Colon (tissue), 2 donors: Measurements from ENCODE around the gene PDCD11.
"Not testable (repeated sequence)": the region's sequence is repeated elsewhere in the genome, so short reads cannot be mapped to it uniquely, and the experiment has no call there.

ENCODE experiments used
- FAIRE-seq: peaks from 2 replicates; lab custom pipeline; 2012; peaks lifted over from hg19 to GRCh38; lab: Jason Lieb, UNC
- donor health status: control.
- donor health status: control.

Gene PDCD11

DNA sequence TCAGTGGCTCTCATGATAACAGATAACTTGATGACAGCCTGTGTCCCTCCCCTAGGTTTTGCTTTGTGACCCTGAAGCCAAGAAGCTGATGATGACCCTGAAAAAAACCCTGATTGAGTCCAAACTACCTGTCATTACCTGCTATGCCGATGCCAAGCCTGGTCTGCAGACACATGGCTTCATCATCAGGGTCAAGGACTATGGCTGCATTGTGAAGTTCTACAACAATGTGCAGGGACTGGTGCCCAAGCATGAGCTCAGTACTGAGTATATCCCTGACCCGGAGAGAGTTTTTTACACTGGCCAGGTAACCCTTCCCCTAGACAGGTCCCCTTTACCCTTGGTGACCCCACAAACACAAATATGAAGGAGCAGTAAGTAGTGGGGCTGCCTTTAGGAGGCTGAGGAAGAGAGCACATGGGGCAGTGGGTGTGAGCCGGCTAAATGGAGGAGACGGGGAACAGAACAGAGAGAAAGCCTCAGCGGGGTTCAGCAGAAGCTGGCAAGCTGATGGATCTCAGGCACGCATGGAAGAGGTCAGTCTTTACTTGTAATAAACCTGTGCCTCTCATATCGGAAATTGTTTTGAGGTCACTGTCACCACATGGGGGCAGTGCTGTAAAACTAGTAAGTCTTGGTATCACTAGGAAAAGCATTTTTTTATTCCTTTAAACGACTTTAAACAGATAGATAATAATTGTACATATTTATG lies 20.2 kb downstream of the PDCD11 start:
- FAIRE-seq = no peak

DNA sequence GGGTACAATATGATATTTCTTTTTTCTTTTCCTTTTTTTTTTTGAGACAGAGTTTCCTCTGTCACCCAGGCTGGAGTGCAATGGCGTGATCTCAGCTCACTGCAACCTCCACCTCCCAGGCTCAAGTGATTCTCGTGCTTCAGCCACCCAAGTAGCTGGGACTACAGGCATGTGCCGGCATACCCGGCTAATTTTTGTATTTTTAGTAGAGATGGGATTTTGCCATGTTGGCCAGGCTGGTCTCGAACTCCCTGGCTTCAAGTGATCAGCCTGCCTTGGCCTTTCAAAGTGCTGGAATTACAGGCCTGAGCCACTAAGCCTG lies 20.7 kb downstream of the PDCD11 start:
- not testable (repeated sequence) for FAIRE-seq

DNA sequence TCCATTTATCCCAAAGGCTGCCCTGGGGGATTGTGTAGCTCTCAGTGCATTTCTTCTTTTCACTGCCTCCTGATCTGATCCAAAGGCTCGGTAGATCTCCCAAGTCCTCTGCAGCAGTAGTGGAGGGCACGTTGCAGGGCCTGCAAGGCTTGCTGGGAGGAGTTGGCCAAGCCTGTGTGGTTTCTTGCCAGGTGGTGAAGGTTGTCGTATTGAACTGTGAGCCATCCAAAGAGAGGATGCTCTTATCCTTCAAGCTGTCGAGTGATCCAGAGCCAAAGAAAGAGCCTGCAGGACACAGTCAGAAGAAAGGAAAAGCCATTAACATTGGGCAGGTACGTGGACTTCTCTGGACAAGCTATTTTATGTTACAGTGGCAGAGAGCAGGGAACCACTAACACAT lies 21.2 kb downstream of the PDCD11 start:
- FAIRE-seq = no peak

DNA sequence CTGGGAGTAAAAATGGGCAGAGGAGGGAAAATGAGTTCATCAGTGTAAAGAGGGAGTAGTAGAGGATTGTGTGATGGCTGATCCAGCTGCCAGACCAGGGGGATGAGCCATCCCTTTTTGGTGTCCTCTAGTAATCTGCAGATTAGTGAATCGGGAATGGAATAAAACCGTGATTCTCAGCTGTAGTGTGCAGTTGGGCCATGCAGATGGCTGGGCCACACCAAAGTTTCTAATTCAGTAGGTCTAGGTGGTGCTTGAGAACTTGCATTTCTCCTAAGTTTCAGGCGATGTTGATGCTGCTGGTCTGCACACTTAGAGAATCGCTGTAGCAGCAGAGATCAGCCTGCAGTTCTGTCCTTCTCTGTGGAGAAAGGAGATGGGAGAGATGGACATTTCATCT lies 22.7 kb downstream of the PDCD11 start:
- FAIRE-seq = no peak

DNA sequence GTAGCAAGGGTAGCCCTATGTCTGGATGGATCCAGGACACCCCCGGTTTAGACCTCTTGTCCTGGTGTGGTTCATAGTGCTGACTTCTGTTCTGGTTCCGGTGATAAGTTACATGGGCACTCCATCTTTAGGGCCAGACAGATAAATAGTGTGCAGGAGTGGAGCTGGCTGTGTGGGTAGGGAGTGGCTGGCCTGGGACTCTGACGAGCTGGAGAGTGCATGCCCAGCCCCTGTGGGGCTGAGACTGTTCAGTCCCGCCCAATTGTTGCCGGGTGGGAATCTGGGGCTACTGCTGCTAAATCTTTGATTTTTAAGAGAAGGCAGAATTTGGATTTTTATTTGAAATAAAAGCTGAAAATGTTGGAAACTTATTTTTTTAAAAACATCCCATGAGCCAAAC lies 27.3 kb downstream of the PDCD11 start:
- no peak for FAIRE-seq

DNA sequence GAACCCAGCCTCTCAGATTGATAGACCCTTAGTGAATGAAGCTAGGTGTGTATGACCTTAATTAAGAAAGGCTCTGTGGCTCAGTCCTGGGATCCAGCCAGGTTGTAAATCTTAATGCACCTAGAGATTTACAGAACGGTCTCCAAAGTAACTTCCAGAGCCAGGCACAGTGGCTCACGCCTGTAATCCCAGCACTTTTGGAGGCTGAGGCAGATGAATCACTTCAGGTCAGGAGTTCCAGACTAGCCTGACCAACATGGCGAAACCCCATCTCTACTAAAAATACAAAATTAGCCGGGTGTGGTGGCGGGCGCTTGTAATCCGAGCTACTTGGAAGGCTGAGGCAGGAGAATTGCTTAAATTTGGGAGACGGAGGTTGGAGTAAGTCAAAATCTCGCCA lies 31.4 kb downstream of the PDCD11 start:
- no peak for FAIRE-seq

DNA sequence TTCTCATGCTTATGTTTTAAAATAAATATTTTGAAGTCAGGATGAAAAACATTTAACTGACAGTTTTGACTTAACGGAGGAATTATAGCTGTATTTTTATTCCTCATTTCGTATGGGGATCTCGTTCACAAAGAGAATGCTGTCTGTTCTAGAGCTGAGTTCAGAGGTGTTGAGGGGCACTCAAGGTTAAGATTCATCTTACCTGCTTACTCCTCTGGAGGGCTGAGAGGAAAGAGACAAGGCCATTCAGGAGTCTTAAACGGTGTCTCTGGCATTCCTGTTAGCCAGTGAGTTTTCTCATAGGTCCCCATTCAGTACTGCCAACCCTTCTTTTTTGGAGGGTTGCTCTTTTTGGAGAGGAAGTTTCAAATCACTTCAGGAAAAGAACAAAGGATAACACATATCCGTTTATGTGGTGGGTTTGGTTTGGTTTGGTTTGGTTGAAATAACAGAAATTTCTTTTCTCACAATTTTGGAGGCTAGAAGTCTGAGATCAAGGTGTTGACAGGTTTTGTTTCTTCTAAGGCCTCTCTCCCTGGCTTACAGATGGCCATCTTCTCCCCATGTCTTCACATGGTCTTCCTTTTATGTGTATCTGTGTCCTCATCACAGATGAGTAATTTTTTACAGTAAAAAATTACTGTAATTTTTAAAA lies 32.7 kb downstream of the PDCD11 start:
- FAIRE-seq = no peak

DNA sequence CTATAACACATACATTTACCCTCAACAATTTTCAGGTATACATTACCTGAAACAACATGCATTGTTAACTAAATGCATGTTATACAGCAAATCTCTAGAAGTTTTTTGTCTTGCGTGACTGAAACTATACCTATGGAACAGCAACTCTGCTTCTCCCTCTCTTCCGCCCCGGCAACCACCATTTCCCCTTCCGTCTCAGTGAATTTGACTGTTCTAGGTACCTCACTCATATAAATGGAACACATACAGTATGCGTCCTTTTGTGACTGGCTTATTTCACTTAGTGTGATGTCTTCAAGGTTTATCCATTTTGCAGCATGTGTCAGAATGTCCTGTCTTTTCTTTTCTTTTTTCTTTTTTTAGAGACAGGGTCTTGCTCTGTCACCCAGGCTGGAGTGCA lies 33.2 kb downstream of the PDCD11 start:
- FAIRE-seq = no peak

DNA sequence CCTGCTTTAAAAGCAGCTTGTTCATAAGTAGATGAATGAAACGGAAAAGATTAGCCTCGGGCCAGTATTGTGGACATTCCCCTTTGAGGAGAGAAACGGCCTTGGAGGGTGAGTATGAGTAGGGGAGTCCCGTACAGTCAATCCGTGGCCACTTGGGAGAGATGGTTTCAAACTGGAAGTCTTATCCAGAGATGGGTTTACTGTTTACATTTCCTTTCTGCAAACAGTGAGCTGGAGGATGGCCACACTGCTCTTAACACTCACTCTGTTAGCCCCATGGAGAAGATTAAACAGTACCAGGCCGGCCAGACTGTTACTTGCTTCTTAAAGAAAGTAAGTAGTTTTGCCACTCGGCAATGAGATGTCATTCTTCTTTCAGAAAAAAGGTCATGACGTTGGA lies 35.5 kb downstream of the PDCD11 start:
- no peak for FAIRE-seq

DNA sequence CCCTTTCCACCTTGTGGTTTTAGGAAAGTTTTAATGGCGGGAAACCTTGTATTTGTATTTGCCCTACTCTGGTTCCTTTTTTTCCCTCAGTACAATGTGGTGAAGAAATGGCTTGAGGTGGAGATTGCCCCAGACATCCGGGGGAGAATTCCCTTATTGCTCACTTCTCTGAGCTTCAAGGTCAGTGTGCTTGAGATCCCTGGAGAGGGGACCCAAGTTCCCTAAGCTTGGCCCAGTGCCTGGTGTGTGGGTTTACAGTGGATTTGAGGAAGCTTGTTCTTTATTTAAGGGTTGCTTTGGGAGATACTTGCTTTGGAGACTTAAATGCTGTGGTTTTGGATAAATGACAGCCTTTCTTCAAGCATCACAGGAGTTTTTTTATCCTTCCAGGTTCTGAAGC lies 37.4 kb downstream of the PDCD11 start:
- no peak for FAIRE-seq

DNA sequence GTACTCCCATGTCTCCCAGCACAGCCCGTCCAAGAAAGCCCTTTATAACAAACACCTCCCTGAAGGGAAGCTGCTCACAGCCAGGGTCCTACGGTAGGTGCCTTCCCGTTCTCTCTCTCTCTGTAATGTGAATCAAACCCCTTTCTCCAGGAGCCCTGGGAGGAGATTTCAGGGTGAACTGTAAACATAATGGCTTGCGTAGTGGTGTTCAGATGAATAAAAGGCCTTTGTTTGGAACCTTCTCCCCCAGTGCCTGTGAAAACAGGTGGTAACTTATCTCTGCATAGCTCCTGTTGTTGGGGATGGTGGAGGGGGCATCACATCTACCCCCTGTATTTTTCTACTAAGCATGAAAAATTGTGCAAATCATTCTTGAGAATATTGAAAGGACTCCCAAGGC lies 43.4 kb downstream of the PDCD11 start:
- no peak for FAIRE-seq

DNA sequence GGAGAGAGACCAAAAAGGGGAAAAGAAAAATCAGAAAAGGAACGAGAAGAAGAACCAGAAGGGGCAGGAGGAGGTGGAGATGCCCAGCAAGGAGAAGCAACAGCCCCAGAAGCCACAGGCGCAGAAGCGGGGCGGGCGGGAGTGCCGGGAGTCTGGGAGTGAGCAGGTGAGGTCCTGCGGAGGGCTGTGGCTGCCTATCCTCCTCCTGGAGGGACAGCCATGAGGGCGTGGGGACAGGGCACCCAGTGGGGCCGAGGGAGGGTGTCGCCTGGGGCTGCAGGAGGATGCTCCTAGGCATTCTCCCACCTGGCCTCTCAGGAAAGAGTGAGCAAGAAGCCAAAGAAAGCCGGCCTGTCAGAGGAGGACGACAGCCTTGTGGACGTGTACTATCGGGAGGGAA lies 44.0 kb downstream of the PDCD11 start:
- FAIRE-seq = no peak

DNA sequence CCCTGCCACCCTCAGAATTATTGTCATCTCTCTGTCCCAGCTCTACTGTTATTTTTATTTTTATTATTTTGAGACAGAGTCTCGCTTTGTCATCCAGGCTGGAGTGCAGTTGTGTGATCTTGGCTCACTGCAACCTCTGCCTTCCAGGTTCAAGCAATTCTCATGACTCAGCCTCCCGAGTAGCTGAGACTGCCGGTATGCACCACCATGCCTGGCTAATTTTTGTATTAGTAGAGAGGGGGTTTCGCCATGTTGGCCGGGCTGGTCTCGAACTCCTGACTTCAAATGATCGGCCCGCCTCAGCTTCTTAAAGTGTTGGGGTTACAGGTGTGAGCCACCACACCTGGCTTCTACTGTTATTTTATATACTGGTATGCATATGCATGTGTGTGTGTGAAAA lies 44.8 kb downstream of the PDCD11 start:
- no peak for FAIRE-seq

DNA sequence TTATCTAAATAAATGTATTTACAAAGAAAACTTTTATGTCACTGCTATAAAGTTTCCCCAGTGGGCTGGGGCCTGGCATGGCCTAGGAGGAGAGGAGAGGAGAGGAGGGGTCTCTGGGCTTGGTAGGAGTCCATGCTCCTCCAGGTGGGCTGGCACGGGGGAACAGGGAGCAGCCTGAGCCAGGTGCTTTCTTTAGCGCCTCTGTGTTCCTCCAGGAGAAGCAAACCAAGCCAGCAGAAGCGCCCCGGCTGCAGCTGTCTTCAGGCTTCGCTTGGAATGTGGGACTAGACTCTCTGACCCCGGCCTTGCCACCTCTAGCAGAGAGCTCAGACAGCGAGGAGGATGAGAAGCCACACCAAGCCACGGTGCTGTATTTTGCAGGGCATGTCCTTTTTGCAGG lies 45.2 kb downstream of the PDCD11 start:
- FAIRE-seq = no peak

DNA sequence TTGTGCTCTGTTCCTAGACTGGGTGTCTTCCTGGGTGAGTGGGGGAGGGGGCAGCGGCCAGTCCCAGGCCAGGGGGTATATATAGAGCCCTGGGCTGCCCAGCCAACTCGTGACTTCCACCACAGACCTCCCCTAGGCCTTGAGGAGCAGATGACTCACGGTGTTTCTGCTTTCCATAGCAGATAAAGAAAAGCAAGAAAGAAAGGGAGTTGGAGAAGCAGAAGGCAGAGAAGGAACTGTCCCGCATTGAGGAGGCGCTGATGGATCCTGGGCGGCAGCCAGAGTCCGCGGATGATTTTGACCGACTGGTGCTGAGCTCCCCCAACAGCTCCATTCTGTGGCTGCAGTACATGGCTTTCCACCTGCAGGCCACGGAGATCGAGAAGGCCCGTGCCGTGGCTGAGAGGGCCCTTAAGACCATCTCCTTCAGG lies 45.6 kb downstream of the PDCD11 start:
- FAIRE-seq = no peak

DNA sequence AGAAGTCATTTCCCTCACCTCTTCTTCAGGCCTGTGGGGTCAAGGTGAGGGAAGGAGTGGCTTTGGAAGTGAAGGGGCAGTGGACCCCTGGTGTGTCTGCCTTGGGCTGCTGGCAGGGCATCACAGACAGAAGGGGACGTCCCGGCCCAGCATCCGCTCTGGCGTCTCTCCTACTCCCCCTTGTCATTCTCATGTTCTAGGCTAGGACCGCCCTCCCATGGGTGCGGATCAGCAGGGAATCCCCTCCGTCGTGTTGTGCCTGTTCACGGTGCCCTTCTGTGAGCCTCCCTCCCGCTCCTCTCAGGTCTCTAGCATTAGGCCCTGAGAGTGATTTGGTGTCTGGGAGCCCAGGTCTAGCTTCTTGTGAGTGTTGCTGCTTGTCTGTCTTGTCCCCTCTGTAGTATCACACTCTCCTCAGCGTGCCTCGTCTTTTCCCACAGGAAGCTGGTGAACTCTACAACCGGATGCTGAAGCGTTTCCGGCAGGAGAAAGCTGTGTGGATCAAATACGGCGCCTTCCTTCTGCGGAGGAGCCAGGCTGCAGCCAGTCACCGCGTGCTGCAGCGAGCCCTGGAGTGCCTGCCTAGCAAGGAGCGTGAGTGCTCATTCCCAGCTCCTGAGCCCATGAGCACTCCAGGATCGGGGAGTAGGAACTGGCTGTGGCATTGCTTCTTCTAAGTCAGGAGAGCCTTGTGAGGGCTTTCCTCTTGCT lies 47.2 kb downstream of the PDCD11 start:
- no peak for FAIRE-seq

DNA sequence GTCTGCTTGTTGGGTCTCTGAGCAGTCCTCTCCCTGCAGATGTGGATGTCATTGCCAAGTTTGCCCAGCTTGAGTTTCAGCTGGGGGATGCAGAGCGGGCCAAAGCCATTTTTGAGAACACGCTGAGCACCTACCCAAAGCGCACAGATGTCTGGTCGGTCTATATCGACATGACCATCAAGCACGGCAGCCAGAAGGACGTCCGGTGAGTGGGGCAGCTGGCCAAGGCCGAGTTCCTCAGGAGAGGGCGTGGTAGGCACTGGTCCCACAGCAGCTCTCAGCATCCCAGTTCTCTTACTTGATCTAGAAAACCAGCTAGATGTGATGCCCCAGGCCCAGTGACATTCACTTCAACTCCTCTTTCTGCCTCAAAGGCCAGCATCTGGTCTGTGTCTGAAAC lies 48.1 kb downstream of the PDCD11 start:
- no peak for FAIRE-seq

DNA sequence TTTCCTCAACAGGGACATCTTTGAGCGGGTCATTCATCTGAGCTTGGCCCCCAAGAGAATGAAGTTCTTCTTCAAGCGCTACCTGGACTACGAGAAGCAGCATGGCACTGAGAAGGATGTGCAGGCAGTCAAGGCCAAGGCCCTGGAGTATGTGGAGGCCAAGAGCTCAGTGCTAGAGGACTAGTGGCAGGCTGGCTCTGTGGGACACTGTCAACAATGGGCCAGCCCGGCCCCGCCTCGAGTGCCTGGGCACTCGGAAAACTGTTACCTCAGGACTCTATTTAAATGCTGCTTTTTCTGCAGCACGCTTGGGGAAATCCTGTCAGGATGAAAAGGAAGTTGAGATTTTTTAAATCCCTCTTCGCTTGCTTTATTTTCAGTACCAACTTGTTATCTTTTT lies 48.9 kb downstream of the PDCD11 start:
- no peak for FAIRE-seq

DNA sequence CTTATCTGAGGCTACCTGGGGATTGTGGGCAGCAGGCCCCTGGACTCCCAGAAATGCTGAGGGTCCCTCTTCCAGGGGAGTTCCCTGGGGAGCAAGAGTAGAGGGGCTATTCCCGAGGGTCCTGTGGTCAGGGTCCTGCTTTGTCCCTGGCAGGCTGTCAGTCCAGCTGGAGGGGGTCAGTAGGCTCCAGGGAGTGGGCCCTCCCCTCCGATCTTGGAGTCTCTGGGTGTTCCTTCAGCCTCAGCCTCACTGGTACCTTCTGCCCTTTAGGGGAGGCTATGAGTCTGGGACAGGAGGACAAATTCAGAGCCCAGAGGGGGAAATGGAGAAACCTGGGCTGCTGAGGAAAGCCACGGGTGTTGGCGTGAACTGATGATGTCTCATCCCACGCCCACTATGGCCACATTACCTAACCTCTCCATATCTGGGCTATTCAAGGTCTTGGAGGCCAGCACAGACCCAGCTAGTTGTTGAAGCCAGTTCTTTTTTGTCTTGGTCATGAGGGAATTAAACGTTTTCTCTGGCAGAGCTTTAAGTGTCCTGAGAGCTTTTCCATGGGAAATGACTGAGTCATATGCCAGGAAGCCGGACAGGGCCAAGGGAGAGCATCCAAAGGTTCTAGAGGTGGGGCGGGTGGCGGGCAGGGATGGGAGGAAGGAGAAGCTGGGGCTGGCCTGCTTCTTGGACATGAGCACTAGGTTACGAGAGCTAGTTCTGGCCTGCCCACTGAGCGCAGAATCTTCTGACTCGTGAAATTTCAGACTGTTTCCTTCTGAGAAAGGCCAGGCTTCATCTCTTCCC lies 49.5 kb downstream of the PDCD11 start:
- FAIRE-seq = no peak

DNA sequence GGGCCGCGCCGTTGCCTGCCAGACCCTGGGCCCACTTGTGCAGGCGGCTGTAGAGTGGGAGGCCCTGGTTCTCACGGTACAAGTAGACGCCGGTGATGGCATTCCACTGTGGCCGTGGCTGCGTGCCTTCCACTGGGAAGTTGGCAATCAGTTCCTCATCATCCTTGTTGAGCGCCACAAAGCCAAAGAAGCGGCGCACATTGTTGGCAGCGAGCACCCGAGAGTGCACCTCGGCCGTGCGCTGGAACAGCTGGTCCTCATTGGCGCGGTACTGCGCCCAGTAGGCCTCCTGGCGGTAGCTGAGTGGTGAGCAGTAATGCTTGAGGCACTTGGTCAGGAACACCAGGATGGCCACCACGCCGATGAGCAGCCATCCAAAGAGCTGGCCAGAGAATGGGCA lies 50.8 kb downstream of the PDCD11 start:
- FAIRE-seq = no peak

DNA sequence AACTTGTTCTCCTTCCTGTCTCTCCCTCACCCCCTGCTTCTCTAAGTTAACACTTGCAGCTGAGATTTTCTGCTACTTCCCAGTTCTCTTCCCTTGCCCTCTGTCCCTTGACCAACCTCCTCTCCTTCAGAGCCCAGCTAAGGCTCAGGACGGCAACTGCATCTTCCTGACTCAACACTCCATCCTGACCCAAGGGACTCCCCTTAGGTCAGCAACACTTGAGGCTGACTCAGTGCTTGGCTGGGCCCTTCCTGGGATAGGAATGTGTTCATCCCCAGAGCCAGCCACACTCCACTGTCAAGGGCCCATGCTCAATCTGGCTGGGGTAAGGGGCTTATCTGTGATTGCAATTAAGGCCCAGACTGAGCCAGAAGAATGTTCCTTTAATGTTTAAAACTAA lies 52.3 kb downstream of the PDCD11 start:
- FAIRE-seq = no peak

DNA sequence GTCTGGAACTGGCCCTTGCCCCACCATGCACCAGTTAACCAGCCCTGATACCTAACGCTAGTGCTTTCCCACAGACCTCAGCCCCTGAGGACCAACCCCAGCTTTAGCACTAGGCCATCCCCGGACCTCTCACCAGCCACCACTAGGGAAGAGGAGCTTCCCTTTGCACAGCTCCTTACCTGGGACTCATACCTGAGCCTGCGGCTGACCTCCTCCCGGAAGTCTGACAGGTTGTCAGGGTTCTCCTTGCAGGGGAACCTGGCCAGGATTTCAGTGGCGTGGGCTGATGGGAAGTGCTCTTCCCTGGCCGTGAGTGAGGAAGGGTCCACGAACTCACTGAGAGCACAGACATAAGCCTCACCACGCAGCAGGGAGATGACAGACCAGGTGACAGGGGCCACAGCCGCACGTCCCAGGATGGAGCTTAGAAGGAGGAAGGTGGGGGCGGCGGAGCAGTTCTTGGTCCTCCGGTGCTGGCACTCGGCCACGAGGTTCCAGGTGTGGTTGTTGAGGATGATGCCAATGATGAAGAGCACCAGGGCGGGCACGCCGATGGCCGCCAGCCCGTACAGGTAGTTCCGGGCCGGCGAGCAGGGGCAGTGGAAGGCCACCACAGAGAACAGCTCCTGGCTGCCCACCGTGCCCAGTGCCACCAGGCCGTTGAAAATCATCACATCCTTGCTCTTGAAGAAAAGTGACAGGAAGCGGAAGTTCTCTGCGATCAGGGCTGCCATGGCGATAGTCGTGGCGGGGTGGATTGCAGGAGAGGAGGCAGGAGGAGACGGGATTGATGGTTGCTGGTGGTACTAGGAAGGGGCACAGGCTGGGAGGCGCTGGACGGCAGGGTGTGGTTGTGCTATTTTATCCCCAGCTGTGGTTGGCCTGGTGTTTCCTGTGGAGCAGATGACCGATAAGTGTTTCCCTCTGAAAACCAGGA lies 53.0 kb downstream of the PDCD11 start:
- no peak for FAIRE-seq
